HG03045 (cell line): ENCODE data around the gene DRG2.

ENCODE experiments used
- ATAC-seq: cut with Tn5 transposase; IDR thresholded peaks from one replicate; pipeline ENCODE4 v1.9.1; 2021; ENCODE audit warnings: mild to moderate bottlenecking, moderate library complexity; ENCODE audit not compliant: unreplicated experiment

The DRG2 gene

GRCh38 chr17:18142417-18142816 is 54.7 kb downstream of the DRG2 start:
- no peak for ATAC-seq

GRCh38 chr17:18143044-18143936 is 55.5 kb downstream of the DRG2 start:
- no peak for ATAC-seq

- no peak for ATAC-seq
Observed at GRCh38 chr17:18144261-18144660, 56.5 kb downstream of the DRG2 start.

- ATAC-seq, result no peak
Observed at GRCh38 chr17:18144855-18145254, 57.1 kb downstream of the DRG2 start.

- ATAC-seq, result no peak
Observed at GRCh38 chr17:18145811-18146210, 58.1 kb downstream of the DRG2 start.

- no peak for ATAC-seq
Observed at GRCh38 chr17:18146259-18146658, 58.5 kb downstream of the DRG2 start.

- ATAC-seq, result no peak
Observed at GRCh38 chr17:18146980-18147379, 59.2 kb downstream of the DRG2 start.

- ATAC-seq, result no peak
Observed at GRCh38 chr17:18148586-18148985, 60.8 kb downstream of the DRG2 start.

GRCh38 chr17:18151290-18151689 is 63.5 kb downstream of the DRG2 start:
- no peak for ATAC-seq

GRCh38 chr17:18155179-18155578 is 67.4 kb downstream of the DRG2 start:
- no peak for ATAC-seq

GRCh38 chr17:18156171-18156975 is 68.6 kb downstream of the DRG2 start:
- no peak for ATAC-seq

GRCh38 chr17:18156976-18157280 is 69.2 kb downstream of the DRG2 start:
- no peak for ATAC-seq
